Measurements from ENCODE around the gene RHPN2. TPM values are rescaled to one million over a fixed set of nuclear protein-coding genes. Genes with fewer than 3 reads are reported as not detected.
"Not testable (repeated sequence)": the region's sequence is repeated elsewhere in the genome, so short reads cannot be mapped to it uniquely, and the experiment has no call there.

RHPN2 gene
- total RNA-seq, 4 donors from 2014 or later = 46.2 to 75.6 (median 61.9) TPM

- Histone ChIP-seq H3K36me3 (peaks cover 0 to 32% (median 0%) of the 10 kb centered on the region in 3 donors), H3K4me1 (no peaks in the 10 kb centered on the region), H3K4me3 (no peak overlapping the region), H3K27me3 (no peaks in the 10 kb centered on the region), H3K27ac (no peak overlapping the region), H3K9me3 (no peaks in the 10 kb centered on the region)
- no peak for DNase-seq
- TF ChIP-seq POLR2A (IDR thresholded peaks at IDR 0.05) (no peak), CTCF (IDR thresholded peaks at IDR 0.05) (no peak)
These were observed 63.8 kb downstream of the RHPN2 start for GRCh38 chr19:33000910-33001309.

DNA sequence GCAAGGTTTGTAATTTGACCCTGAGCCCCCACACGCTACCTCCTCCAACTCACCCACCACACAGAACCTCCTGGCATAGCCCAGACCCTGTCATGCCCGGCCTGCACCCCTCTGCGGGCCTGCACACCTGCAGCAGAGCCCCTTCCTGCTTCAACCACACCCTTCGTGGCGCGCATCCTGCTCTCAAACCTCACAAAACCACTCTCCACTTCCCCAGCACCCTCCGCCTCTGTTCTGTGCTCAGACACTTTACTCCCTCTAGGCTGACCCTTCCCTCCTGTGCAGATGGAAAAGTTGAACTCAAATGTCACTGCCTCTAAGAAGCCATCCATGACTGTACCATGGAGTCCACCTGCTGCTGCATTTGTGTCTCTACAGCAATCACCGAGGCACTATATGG, 64.2 kb downstream of the RHPN2 start:
- no peak for DNase-seq
- TF ChIP-seq POLR2A (IDR thresholded peaks at IDR 0.05) = no peak
- no peak for TF ChIP-seq CTCF (IDR thresholded peaks at IDR 0.05)
- no peaks in the 10 kb centered on the region for H3K4me1 ChIP-seq
- no peak overlapping the region for H3K27ac ChIP-seq
- H3K4me3 ChIP-seq = no peak overlapping the region
- H3K9me3 ChIP-seq = no peaks in the 10 kb centered on the region
- no peaks in the 10 kb centered on the region for H3K27me3 ChIP-seq
- H3K36me3 ChIP-seq = peaks cover 0 to 32% (median 0%) of the 10 kb centered on the region in 3 donors

GRCh38 chr19:32998722-32999121, 66.0 kb downstream of the RHPN2 start:
- Histone ChIP-seq H3K27me3 (no peaks in the 10 kb centered on the region), H3K4me3 (no peak overlapping the region), H3K9me3 (no peaks in the 10 kb centered on the region), H3K27ac (no peak overlapping the region), H3K4me1 (no peaks in the 10 kb centered on the region), H3K36me3 (peaks cover 0 to 26% (median 0%) of the 10 kb centered on the region in 3 donors)
- no peak for TF ChIP-seq CTCF (IDR thresholded peaks at IDR 0.05)
- no peak for TF ChIP-seq POLR2A (IDR thresholded peaks at IDR 0.05)
- DNase-seq = no peak

DNA sequence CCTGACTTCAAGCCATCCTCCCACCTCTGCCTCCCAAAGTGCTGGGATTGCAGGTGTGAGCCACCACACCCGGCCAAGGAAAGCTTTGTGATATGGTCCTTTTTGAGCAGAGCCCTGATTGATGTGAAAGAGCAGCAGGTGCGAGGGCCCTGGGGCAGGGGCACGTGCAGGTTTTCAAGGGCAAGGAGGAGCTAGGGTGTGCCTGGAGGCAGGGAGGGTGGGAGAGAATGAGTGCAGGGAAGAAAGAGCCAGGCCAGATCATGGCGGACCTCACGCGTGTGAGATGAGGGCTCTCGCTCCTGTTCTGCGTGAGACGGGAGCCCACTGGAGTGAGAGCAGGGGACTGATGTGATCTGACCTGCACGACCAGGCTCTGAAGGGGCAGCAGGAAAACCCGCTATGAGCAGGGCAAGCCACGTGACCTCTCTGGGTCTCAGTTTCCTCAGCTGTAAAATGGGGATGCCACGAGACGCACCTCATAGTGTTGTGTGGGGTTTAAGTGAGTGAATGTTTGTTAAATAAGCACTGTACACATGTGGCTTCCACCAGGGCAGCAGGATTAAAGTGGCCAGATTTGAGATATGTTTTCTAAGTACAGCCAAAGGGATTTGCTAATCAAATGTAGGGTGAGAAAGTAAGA, 66.9 kb downstream of the RHPN2 start:
- no peaks in the 10 kb centered on the region for H3K9me3 ChIP-seq
- H3K27me3 ChIP-seq = no peaks in the 10 kb centered on the region
- no peaks in the 10 kb centered on the region for H3K4me1 ChIP-seq
- H3K36me3 ChIP-seq = peaks cover 0 to 24% (median 0%) of the 10 kb centered on the region in 3 donors
- H3K27ac ChIP-seq = no peak overlapping the region
- TF ChIP-seq CTCF (IDR thresholded peaks at IDR 0.05) (no peak), POLR2A (IDR thresholded peaks at IDR 0.05) (no peak)
- DNase-seq = no peak
- no peak overlapping the region for H3K4me3 ChIP-seq

- not testable (repeated sequence) for H3K4me3 ChIP-seq, H3K27me3 ChIP-seq, H3K27ac ChIP-seq, H3K9me3 ChIP-seq, H3K4me1 ChIP-seq
- H3K36me3 ChIP-seq = peaks cover 0 to 17% (median 0%) of the 10 kb centered on the region in 3 donors
- peak in 1 of 3 donors; percentile 50 for DNase-seq
These were observed 67.6 kb downstream of the RHPN2 start for GRCh38 chr19:32997061-32997464.

DNA sequence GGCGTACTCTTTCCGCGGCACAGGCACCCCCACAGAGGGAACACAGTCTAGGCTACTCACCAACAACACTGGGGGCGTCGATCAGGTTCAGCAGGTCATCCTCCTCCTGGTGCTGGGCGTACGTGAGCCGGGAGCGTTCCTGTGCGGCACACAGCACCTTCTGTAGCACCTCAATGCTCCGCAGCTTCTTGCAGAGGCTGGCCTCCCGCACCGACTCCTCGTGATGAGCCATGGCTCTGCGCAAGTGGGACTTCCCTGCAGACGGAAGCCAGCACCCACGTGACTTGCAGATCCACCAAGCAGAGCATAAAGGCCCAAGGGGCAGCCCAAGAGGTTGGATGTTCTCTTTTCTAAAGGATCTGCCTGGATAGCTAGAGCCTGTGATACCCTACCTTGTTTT, 68.7 kb downstream of the RHPN2 start:
- not testable (repeated sequence) for H3K4me3 ChIP-seq, DNase-seq, H3K27ac ChIP-seq, H3K9me3 ChIP-seq, H3K27me3 ChIP-seq, H3K4me1 ChIP-seq
- peaks cover 0 to 24% (median 0%) of the 10 kb centered on the region in 3 donors for H3K36me3 ChIP-seq

- Histone ChIP-seq H3K4me3 (no peak overlapping the region), H3K9me3 (no peaks in the 10 kb centered on the region), H3K27me3 (no peaks in the 10 kb centered on the region), H3K4me1 (no peaks in the 10 kb centered on the region), H3K36me3 (peaks cover 0 to 49% (median 0%) of the 10 kb centered on the region in 3 donors), H3K27ac (no peak overlapping the region)
- no peak for DNase-seq
- TF ChIP-seq POLR2A (IDR thresholded peaks at IDR 0.05) (no peak), CTCF (IDR thresholded peaks at IDR 0.05) (no peak)
These were observed 76.0 kb downstream of the RHPN2 start for GRCh38 chr19:32988724-32989123.

DNA sequence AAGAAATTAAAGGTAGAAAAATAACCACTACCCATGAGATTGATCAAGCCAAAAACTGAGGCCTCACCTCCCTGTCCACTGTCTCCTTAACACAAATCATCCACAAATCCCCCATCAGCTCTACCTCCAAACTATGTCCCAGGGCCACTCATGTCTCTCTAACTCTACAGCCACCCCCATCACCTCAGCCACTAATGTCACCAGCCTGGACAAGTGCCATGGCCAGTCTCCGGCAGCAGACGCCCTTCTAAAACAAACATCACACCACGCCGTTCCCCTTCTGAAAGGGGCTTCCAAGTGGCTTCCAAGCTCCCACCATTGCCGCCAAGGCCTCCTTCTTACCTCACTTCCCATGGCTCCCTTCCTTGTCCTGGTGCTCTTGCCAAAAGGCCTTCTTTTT, 76.4 kb downstream of the RHPN2 start:
- not testable (repeated sequence) for H3K27ac ChIP-seq
- H3K36me3 ChIP-seq = peaks cover 0 to 49% (median 0%) of the 10 kb centered on the region in 3 donors

GRCh38 chr19:32982488-32982887, 82.2 kb downstream of the RHPN2 start:
- H3K9me3 ChIP-seq, H3K4me3 ChIP-seq, H3K27ac ChIP-seq, H3K27me3 ChIP-seq, H3K4me1 ChIP-seq, DNase-seq: not testable (repeated sequence)
- H3K36me3 ChIP-seq = peaks cover 0 to 24% (median 0%) of the 10 kb centered on the region in 3 donors

More for the DNA sequence above, 76.4 kb downstream of the RHPN2 start:
- not testable (repeated sequence) for H3K4me1 ChIP-seq, H3K9me3 ChIP-seq, H3K4me3 ChIP-seq, DNase-seq, H3K27me3 ChIP-seq

DNA sequence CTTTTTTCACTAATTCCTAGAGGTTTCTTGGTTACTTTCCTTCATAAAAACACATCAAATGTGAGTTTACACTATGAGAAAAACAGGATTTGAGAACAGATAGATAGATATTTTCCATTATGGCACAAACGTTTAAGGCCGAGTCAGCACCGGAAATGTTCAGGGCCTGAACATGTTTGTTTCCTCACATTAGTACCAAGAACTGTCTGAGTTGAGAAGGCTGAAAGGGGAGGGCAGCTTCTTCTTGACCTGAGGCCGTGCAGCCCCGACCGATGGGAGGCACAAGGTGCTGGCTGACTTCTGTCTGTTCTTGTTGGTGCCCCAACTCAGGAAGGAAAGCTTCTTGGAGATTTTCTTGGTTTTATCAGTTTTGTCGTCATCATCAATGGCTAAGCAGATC, 84.9 kb downstream of the RHPN2 start:
- not testable (repeated sequence) for H3K27me3 ChIP-seq, DNase-seq, H3K4me1 ChIP-seq, H3K9me3 ChIP-seq, H3K27ac ChIP-seq, H3K4me3 ChIP-seq
- H3K36me3 ChIP-seq = peaks cover 0 to 12% (median 0%) of the 10 kb centered on the region in 3 donors

All from Peyer's patch (tissue), 4 donors.